HPDE6-E6E7 (cell line): Measurements from ENCODE around the gene PELO.
"Not testable (repeated sequence)": the region's sequence is repeated elsewhere in the genome, so short reads cannot be mapped to it uniquely, and the experiment has no call there.

Experiments
- DNase-seq: peaks from one replicate; pipeline ENCODE4 v3.0.0; 2011; ENCODE audit warnings: missing footprints; ENCODE audit errors: extremely low spot score

Gene PELO

DNA sequence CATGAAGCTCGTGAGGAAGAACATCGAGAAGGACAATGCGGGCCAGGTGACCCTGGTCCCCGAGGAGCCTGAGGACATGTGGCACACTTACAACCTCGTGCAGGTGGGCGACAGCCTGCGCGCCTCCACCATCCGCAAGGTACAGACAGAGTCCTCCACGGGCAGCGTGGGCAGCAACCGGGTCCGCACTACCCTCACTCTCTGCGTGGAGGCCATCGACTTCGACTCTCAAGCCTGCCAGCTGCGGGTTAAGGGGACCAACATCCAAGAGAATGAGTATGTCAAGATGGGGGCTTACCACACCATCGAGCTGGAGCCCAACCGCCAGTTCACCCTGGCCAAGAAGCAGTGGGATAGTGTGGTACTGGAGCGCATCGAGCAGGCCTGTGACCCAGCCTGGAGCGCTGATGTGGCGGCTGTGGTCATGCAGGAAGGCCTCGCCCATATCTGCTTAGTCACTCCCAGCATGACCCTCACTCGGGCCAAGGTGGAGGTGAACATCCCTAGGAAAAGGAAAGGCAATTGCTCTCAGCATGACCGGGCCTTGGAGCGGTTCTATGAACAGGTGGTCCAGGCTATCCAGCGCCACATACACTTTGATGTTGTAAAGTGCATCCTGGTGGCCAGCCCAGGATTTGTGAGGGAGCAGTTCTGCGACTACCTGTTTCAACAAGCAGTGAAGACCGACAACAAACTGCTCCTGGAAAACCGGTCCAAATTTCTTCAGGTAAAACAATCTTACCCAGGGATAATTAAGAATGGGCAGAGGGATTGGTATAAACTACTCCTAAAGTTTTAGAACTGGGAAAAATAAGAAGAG is 12.9 kb downstream of the PELO start:
- DNase-seq, result peak; percentile 54

DNA sequence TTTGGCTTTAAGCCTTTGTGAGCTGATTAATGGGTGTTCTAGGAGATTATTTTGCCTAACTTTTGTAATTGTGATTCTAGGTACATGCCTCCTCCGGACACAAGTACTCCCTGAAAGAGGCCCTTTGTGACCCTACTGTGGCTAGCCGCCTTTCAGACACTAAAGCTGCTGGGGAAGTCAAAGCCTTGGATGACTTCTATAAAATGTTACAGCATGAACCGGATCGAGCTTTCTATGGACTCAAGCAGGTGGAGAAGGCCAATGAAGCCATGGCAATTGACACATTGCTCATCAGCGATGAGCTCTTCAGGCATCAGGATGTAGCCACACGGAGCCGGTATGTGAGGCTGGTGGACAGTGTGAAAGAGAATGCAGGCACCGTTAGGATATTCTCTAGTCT is 13.6 kb downstream of the PELO start:
- no peak for DNase-seq

DNA sequence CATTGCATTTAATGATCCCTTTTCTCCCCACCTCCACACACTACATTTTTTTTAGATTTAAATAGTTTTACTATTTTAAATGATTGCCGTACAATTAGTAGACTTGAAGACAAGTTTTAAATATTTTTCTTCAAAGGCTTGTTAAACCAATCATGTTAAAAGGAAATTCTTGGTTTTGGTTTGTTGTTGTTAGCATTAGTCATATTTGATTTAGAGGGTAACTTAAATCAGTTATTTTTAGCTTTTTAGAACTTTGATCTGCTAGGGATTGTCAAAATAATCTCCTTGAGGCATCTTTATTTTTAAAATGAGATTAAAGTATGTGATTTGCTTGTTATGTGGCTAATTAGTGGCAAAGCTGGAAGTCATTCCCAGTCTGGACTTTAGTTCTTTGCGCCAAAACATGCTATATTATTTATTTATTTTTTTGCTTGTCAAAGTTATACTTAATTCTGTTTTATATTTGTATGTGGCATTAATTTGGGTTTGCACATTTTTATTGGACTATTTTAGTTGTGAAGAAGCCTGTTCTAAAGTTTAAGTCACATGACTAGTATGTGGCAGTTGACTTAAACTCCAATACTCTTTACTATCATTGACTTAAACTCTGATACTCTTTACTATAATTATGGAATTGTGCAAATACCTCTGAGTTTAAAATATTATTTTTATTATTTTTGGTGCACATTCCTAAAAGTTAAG is 14.7 kb downstream of the PELO start:
- DNase-seq, result no peak

DNA sequence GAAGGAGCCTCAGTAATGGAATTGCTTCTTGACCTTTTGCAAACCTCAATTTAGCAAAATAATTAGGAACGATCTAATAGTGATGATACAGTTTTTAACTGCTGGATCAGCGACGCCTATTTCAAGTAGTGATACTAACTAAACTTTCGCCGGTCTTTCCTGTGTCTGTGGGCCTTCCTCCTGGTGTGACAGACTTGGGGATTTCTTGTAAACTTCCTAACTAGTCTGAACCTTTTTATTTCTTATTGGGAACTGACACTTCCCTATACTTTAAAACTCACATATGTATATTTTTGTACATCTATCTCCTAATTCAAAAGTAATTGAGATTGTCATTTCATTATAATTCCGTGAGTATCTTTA is 15.2 kb downstream of the PELO start:
- no peak for DNase-seq

DNA sequence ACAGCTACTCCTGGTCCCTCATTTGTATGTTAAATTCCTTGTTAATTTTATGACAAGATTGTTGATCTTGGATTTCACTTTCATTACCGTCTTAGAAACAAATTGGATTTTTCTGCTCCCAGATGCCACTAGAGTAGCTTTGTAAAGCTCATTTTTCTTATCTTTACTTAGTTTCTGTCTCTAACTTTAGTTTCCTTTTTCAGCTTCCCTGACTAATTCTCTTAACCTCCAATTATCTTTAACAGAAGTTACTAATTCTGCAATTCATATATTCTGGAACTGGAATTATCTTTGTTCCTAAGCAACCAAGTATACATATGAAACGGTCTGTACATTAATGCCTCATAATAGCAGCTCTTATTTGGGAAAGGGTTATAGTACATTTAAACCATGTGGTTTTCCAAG is 16.7 kb downstream of the PELO start:
- DNase-seq, result no peak

DNA sequence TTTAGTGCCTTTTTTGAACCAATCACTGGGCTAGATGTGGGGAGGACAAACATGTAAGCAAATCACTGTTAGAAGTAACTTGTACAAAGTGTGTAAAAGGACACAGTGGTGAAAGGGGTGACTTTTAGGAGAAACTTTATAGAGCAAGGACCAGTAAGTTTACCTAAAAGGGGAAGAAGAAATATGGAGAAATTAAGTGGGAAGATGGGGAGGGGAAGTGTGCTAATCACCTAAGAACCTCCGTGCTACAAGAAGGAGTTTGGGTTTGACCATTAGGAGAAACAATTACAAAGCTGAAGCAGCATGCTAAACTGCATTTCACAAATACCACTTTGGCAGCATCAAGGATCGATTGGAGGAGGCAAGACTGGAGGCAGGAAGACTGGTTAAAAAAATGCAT is 17.3 kb downstream of the PELO start:
- no peak for DNase-seq

DNA sequence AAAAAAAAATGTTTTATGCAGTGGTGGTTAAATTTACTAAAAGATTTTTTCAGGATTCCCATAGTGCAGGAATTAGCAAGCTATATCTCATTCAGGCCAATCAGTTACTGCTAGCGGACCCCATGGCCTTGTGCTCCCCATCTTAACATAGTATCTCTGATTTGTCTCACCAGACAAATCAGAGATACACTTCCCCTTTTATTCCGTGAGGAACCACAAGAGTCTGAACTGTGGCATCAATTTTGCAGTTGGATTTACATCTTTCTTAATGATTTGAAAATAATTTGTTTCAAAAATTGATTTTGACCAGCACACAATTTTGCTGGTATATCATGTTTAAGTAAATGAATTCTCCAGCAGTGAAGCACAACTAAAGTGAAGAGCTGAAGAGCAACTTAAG is 17.9 kb downstream of the PELO start:
- DNase-seq, result no peak

DNA sequence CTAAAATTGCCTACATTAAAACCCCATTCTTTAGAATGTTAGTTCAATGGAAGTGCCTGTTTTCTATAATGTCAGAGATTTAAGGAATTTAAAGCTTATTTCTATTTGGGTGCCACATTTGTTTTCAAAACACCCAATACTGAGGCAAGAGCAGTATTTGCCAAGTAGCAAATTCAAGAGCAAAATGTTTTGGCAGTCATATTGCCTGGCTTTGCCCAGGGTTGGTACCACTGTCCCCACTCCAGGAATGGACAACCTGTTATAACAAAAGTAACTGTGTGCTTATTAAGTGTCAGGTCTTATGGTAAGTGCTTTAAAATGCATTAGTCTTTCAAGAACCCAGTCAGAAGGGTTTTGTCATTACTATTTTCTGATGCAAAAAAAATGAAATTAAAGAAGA is 19.3 kb downstream of the PELO start:
- no peak for DNase-seq

DNA sequence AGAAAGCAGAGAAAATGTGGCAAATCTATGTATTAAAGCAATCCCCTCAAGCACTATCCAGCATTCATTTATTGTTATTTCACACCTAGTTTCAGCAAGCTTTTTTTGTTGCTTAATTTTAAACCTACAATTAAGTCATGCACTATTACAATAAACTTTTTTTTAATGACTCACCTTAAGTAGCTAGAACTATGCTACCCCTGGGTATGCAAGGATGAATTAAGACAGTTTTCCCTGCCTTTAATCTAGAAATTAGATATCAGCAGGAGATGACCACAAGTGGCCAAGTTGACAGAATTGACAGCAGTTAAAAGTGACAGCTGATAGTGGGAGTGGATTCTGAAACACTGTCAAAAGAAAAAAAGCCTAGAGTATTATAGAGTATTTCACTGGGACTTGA is 20.0 kb downstream of the PELO start:
- DNase-seq, result no peak

DNA sequence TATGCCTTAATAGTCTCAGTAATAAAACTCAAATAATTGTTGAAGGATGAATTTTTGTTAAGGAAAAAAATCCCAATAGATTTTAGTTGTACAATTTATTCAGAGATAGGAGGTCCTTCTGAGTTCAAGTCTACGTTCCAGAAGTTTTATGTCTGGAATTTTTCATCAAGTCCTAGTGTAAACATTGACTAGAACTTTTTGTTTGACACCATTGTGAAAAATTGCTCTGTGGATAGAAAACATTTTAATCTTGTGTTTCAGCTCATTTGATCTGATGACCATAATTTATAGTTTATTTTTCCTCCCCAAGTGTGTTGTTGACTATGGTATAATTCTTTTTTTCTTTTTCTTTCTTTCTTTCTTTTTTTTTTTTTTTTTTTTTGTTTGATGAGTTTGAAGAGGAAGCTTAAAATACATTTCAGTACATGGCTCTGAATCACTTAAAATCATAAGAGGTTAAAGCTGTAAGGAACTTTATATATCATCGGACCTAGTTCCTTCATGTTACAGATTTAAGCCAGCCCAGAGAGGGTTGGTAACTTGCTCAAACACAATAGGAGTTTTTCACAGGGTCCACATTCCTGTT is 20.7 kb downstream of the PELO start:
- no peak for DNase-seq

DNA sequence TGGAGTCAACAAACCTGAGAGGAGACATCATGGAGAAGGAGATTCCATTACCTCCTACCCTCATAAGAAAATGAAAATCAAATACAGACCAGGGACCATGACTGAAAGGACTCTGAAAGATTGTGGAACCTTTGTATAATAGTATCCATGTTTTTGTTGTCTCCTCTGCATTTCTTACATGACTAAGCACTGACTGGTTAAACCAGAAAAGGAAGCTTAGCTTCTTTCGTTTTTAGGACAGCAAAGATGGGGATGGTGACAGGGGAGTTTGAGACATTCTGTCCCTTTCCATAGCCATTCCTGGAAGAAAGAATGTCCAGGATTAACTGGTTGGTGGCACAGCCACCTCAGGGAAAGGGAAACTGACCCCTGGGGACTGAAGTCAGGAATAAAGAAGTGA is 22.2 kb downstream of the PELO start:
- DNase-seq, result peak; percentile 39

DNA sequence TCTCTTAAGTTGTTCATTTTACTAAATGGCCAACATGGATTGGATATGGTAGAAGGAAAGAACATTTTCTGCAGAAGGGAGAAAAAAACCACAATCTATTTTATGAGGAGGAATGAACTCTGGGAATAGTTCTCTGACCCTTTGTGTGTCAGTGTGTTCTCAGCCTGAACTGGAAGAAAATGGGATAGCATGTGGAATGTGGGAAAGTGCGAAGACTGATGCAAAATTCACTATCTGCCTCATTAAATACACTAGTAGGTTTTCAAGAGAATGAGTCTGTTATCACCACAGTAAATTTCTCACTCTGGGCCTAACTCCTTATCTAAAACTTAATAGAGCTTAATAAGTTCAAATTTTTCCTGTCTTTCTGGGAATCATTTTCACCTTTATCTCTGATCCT is 22.7 kb downstream of the PELO start:
- DNase-seq, result no peak

DNA sequence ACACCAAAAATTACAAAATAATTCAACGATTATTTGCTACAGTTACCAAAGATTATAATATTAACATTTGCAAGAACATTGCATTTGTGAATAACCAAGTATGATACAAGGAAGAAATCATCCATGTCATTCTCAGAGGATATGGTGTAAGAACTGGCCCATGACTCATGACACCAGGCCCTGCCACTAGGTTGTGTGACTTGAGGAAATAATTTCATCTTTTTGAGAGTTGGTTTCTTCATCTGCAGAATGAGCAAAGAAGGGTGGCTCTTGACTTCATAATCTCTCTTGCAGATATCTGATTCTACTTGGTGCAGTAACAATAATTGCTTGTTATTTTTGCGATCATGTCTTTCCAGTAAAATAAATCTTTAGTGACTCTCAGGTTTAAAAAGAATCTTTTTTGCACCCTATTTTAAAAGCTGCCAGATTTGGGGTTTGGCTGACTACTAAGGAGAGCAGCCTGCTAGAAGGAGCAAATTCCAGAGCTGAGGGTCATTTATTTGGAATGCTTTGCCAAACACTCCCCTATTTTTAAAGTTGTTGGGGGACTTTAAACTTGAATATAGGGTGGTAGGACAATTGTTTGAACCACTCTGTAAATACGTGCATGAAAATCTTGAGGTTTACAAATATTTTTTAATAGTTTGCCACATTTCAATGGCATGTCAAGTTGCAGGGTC is 23.5 kb downstream of the PELO start:
- DNase-seq, result no peak

DNA sequence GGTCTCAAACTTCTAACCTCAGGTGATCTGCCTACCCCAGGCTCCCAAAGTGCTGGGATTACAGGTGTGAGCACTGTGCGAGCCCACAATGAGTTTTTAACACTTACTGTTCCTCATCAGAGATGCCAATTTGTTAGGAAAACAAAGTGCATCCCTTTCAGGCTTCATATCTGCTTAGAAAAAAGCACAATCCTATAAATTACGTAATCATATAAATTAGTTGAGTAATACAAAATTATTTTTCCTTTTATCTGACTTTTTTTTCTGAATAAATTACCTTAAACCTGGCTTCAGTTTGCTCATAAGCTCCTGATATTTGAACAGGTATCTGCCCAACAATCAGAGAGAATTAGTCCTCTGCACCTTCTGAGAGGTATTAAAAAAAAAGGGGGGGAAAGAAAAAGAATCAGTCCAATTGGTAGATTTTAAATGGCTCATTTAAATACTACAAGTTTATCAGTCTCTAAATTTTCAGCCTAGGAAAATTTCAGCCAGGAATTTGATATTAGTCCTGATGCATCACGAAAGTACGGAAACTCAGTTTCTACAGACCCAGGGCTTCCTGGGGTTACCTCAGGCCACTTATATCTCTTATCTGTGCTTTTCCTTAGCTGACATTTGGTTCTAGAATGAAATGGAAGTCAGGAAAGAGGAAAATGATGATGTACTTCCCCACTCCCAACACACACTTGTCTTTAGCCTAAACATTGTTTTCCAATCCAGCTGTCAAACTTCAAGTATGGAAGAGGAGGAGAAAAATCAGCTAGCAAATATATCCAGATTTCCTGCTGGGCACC is 26.8 kb downstream of the PELO start:
- DNase-seq, result no peak

DNA sequence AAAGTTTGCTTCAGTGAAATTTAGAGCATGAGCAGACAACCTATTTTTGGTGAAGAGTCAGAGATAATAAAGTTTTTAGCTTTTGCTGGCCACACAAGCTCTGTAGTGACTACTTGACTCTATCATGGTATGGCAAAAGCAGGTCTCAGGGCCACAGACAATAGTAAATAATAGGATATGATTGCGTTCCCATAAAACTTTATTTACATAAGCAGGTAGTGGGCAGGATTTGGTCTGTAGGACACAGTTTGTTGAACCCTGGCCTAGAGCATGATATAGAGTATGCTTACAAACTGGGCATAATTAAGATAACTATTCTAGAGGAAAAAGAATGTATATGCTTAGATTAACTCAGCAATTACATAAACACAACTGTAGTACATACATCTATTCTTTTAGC is 30.1 kb downstream of the PELO start:
- DNase-seq, result no peak

DNA sequence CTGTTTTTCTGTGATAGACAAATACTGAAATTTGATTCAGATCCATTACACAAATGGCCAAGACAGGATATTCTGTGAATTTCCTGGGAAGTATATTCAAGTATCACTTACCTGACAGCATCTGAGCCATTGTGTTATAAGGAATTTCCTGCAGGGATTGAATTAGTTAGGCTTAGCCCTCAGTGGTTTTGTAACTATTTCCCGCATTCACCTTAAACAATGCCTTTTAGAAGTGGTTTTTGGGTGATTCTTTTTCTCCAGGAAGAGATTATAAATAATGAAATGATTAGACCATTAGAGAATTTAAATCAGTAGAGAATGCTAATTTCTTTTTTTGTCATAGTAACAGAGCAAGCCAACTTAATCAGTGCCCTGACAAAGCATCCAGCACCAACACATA is 30.6 kb downstream of the PELO start:
- no peak for DNase-seq

DNA sequence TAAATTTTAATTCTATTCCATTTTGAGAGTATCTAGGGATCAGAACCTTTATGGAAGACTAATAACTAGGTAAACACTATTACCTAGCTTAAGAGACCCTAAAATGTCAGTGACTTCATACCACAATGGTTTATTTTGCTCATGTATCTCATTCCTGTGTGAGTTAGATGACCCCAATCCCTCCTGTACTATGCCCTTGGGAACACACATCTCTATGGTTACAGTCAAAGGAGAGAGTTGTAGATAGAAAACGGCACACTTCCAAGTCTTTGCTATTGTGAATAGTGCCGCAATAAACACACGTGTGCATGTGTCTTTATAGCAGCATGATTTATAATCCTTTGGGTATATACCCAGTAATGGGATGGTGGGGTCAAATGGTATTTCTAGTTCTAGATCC is 31.1 kb downstream of the PELO start:
- DNase-seq, result not testable (repeated sequence)

DNA sequence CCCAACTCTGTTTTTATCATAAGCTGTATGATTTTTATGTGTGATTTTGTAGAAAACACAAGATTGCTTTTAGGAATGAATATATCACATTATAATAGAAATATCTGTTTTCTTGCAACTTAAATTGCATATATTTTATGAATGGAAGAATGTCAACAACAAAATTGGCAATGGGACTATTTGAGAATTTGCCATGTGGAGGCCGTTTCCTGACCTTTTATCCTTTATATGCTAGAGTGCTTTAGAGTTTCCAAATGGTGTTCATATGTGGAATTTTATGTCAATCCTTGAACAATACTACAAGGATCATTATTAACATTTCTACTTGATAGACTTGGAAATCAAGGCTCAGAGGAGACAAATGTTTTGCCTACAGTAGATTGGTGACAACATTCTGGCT is 34.2 kb downstream of the PELO start:
- DNase-seq, result no peak

DNA sequence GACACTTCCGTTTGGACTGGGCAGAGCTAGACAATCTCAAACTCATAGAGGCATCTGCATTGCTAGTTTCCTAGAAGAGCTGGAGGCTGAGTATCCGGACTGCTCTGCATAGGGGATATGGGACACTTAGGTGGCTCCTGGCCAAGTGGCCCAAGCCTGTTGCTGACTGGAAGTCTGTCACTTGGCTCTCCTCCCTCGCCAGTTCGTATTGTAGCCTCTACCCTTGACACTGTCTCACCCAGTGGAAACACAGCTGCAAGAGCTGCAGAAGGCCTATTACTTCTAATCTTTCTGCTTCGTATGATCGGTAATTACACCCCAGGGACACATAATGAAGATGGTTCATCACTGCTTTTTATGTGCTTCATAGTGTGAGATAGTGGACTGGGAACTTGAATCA is 34.7 kb downstream of the PELO start:
- DNase-seq, result no peak

DNA sequence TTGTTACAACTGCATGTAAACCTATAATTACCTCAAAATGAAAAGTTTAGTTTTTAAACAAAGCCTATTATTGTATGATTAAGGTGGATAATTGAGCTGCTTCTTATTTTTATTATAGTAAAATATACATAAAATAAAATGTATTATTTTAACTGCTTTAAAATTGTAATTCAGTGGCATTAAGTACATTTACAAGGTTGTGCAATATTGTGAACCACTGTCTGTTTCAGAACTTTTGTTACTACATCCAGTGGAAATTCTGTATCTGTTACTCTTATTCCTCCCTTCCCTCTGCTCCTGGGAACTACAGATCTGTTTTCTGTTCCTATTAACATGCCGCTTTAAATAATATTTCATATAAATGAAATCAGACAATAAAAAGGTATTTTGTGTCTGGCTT is 37.1 kb downstream of the PELO start:
- no peak for DNase-seq

DNA sequence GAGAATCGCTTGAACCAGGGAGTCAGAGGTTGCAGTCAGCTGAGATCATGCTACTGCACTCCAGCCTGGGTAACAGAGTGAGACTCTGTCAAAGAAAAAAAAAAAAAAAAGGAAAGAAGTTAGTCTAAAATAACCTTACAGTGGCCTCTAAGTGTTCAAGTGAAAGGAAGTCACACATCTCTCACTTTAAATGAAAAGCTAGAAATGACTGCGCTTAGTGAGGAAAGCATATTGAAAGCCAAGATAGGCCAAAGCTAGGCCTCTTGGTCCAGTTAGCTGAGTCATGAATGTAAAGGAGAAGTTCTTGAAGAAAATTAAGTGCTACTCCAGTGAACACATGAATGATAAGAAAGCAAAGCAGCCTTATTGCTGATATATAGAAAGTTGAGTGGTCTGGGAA is 38.1 kb downstream of the PELO start:
- no peak for DNase-seq

DNA sequence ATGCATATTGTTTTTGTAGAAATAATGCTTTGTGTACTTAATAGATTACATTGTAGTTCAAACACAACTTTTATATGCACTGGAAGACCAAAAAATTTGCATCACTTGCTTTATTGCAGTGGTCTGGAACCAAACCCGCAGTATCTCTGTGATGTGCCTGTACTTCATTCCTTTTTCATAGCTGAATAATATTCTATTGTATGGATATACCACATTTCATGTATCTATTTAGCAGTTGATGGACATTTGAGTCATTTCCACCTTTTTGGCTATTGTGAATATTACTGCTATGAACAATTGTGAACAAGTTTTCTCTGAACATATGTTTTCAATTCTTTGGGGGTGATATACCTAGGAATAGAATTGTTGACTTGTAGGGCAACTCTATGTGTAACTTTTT is 40.1 kb downstream of the PELO start:
- DNase-seq, result no peak
